HL-60/S4 treated with phorbol 12-myristate 13-acetate at 8.2 ng/mL for 4 days and 3 days (cell line): Measurements from ENCODE around the gene TMEM217.
"Not testable (repeated sequence)": the region's sequence is repeated elsewhere in the genome, so short reads cannot be mapped to it uniquely, and the experiment has no call there.

Experiments used
- in situ Hi-C: fragments of 300-500 bp; cut with MboI; formaldehyde crosslinking; loops from 2 replicates; pipeline ENCODE4 v1.15.0; 2022; ENCODE audit warnings: low sequenced_read_pairs

Gene TMEM217

GRCh38 chr6:37187321-37188022 lies 70.5 kb downstream of the TMEM217 start:
- in situ Hi-C loops: no loop called here

- in situ Hi-C loops: not testable (repeated sequence)
These were observed 71.8 kb downstream of the TMEM217 start for GRCh38 chr6:37185949-37186720.

- in situ Hi-C loops: no loop called here
These were observed 75.0 kb downstream of the TMEM217 start for GRCh38 chr6:37182736-37183590.

DNA sequence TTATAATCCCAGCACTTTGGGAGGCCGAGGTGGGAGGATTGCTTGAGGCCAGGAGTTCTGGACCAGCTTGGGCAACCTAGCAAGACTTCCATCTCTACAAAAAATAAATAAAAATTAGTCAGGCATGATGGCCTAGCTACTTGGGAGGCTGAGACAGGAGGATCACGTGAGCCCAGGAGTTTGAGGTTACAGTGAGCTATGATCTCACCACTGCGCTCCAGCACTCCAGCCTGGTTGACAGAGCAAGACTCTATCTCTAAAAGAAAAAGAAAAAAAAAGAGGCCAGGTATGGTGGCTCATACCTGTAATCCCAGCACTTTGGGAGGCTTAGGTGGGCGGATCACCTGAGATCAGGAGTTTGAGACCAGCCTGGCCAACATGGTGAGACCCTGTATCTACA lies 77.3 kb downstream of the TMEM217 start:
- in situ Hi-C loops: not testable (repeated sequence)

DNA sequence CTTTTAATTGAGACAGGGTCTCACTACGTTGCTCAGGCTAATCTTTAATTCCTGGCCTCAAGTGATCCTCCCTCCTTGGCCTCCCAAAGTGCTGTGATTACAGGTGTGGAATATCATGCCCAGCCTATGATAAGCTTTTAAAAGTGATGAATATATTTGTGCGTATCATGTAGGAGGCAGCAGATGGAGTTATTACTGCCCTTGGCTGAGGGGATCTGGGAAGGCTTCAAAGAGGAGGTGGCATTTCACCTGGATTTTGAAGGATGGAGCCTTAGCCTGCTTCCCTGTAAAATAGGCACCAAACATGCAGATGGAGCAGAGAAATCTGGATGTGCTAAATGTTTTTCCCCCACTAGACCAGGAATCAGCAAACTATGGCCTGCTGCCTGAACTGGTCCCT lies 77.9 kb downstream of the TMEM217 start:
- in situ Hi-C loops: no loop called here

DNA sequence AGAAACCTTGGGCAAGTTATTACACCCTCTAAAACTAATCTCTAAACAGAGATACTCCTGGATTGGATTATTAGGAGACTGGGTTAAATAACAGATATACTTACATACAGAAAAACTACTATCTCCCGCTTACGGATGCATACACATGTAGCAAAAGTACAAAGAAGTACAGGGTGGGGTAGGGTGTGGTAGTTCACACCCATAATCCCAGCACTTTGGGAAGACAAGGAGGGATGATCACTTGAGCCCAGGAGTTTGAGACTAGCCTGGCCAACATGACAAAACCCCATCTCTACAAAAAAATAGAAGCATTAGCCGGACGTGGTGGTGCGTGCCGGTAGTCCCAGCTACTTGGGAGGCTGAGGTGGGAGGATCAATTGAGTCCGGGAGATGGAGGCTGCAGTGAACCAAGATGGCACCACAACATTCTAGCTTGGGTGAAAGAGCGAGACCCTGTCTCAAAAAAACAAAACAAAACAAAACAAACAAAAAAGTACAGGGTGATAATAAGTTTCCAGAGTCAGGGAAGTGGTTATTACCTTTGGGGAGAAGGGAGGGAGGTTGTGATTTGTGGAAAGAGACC lies 79.9 kb downstream of the TMEM217 start:
- in situ Hi-C loops: loop anchor here (10.0 kb wide), 1 partner anchor 153 kb away; no protein-coding TSS in a partner anchor

GRCh38 chr6:37177077-37177934 lies 80.6 kb downstream of the TMEM217 start:
- in situ Hi-C loops: loop anchor here (10.0 kb wide), 1 partner anchor 153 kb away; no protein-coding TSS in a partner anchor

- in situ Hi-C loops: loop anchor here (10.0 kb wide), 1 partner anchor 152 kb away; no protein-coding TSS in a partner anchor
These were observed 81.5 kb downstream of the TMEM217 start for GRCh38 chr6:37176268-37177076.

- in situ Hi-C loops: loop anchor here (10.0 kb wide), 1 partner anchor 151 kb away; no protein-coding TSS in a partner anchor
These were observed 82.3 kb downstream of the TMEM217 start for GRCh38 chr6:37175332-37176267.

DNA sequence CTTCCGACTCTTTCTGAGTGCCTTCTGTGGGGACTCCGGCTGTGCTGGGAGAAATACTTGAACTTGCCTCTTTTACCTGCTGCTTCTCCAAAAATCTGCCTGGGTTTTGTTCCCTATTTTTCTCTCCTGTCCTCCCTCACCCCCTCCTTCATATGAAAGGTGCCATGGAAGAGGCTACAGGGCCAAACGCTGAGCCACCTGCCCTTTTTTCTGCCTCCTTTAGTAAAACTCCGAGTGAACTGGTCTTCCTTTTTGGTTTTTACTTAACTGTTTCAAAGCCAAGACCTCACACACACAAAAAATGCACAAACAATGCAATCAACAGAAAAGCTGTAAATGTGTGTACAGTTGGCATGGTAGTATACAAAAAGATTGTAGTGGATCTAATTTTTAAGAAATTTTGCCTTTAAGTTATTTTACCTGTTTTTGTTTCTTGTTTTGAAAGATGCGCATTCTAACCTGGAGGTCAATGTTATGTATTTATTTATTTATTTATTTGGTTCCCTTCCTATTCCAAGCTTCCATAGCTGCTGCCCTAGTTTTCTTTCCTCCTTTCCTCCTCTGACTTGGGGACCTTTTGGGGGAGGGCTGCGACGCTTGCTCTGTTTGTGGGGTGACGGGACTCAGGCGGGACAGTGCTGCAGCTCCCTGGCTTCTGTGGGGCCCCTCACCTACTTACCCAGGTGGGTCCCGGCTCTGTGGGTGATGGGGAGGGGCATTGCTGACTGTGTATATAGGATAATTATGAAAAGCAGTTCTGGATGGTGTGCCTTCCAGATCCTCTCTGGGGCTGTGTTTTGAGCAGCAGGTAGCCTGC lies 83.2 kb downstream of the TMEM217 start:
- in situ Hi-C loops: loop anchor here (5.0 to 10.0 kb wide), 2 partner anchors 122 to 150 kb away; no protein-coding TSS in a partner anchor

DNA sequence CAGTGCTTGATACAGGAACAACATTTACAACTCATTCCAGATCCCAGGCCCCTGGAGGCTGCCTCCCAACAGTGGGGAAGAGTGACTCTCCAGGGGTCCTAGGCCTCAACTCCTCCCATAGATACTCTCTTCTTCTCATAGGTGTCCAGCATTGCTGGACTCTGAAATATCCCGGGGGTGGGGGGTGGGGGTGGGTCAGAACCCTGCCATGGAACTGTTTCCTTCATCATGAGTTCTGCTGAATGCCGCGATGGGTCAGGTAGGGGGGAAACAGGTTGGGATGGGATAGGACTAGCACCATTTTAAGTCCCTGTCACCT lies 83.8 kb downstream of the TMEM217 start:
- in situ Hi-C loops: loop anchor here (5.0 to 10.0 kb wide), 2 partner anchors 122 to 149 kb away; no protein-coding TSS in a partner anchor

- in situ Hi-C loops: loop anchor here (5.0 to 10.0 kb wide), 2 partner anchors 121 to 149 kb away; no protein-coding TSS in a partner anchor
These were observed 84.3 kb downstream of the TMEM217 start for GRCh38 chr6:37173493-37174195.

DNA sequence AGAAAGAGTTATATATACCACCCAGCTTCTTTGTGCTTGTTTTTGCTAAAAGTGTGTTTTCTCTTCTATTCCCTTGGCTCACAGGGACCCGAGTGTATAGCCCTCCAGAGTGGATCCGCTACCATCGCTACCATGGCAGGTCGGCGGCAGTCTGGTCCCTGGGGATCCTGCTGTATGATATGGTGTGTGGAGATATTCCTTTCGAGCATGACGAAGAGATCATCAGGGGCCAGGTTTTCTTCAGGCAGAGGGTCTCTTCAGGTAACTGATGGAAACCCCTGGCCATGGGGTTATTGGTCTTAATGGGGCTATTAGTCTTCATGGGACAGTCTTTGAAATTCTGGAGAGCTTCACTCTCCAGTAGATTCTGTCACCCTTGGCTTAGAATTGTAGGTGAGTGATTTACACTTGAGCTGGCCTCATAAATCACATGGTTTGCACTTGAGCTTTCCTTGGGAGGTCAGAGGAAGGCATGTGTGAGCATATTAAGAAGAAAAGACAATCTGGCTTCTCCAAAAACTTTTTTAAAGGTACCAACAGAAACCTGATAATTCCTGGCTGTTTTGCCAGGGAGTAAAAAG lies 84.9 kb downstream of the TMEM217 start:
- in situ Hi-C loops: loop anchor here (5.0 to 10.0 kb wide), 2 partner anchors 121 to 148 kb away; no protein-coding TSS in a partner anchor

DNA sequence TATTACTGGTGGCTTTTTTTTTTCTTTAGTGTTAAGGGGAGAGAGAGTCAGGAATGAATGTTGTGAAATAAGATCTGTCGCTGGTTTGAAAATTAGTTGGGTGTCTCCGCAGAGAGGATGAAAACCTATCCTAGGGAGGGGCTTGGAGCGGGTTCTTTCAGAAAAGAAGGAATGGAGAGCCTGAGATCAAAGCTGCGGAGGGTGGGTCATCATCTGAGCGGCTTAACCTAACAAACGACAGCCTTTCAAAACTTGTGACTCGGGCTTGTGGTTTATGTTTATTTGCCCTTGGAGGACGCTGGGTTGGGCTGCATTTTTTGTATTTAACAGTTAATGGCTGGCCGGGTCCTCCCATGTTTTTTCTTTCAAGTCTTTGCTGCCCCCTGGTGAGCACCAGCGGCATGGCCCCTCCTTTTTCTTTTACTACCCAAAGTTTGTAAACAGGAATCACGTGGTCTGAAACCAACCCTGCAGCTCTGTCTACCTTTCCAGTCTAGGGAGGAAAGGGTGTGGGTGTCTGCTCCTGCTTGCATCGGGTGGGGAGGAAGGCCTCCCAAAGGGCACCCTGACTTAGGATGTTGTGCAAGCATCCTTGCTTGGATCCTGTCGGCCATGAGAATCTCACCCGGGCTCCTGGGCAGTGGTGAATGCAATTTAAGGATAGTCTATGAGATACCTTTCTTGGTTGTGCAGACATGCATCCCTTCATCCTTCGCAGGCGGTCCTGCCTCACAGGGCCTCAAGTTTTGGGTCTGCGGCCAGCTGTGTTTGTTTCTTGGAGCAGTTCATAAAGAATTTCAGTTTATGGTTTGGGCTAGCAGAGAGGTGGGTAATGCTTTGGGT lies 85.8 kb downstream of the TMEM217 start:
- in situ Hi-C loops: loop anchor here (5.0 to 10.0 kb wide), 2 partner anchors 120 to 147 kb away; no protein-coding TSS in a partner anchor
